Karpas-422 (cell line): Measurements from ENCODE around the gene TIAM2. TPM values are rescaled to one million over a fixed set of nuclear protein-coding genes. Genes with fewer than 3 reads are reported as not detected.

Experiments
- DNase-seq: peaks from one replicate; pipeline ENCODE4 v3.0.0-alpha.2; 2015
- H2AFZ ChIP-seq: fragments of 200-600 bp; sonication (generic); 2 replicates; pipeline ENCODE4 v1.6.1; 2014; ENCODE audit warnings: antibody characterized with exemption, low read length, mixed read lengths
- H3K27ac ChIP-seq: fragments of 200-600 bp; sonication (generic); 2 replicates; pipeline ENCODE4 v1.5.1; 2014; ENCODE audit warnings: mild to moderate bottlenecking, low read length, moderate library complexity
- H3K27me3 ChIP-seq: fragments of 200-600 bp; sonication (generic); 2 replicates; pipeline ENCODE4 v1.6.1; 2014; ENCODE audit warnings: low read length, mixed read lengths
- H3K36me3 ChIP-seq: fragments of 200-600 bp; sonication (generic); 2 replicates; pipeline ENCODE4 v1.6.1; 2014; ENCODE audit warnings: low read length, mixed read lengths; ENCODE audit not compliant: insufficient read depth
- H3K4me1 ChIP-seq: fragments of 200-600 bp; sonication (generic); 2 replicates; pipeline ENCODE4 v1.6.1; 2014; ENCODE audit warnings: mild to moderate bottlenecking, low read length, mixed read lengths
- H3K4me2 ChIP-seq: fragments of 200-600 bp; sonication (generic); 2 replicates; pipeline ENCODE4 v1.6.1; 2014; ENCODE audit warnings: low read length, low read depth, mild to moderate bottlenecking; ENCODE audit not compliant: poor library complexity, severe bottlenecking
- H3K4me3 ChIP-seq: fragments of 200-600 bp; sonication (generic); 2 replicates; pipeline ENCODE4 v1.5.1; 2014; ENCODE audit warnings: mild to moderate bottlenecking, antibody characterized with exemption, low read length, mixed read lengths
- H3K79me2 ChIP-seq: fragments of 200-600 bp; sonication (generic); 2 replicates; pipeline ENCODE4 v1.6.1; 2014; ENCODE audit warnings: mild to moderate bottlenecking, low read length, mixed read lengths
- H3K9ac ChIP-seq: fragments of 200-600 bp; sonication (generic); 2 replicates; pipeline ENCODE4 v1.6.0; 2014; ENCODE audit warnings: low read length
- H3K9me2 ChIP-seq: fragments of 200-600 bp; sonication (generic), shearing (Covaris generic); replicated peaks from 2 replicates; pipeline ENCODE4 v1.6.0; 2014; ENCODE audit warnings: mild to moderate bottlenecking, low read length, moderate library complexity; ENCODE audit not compliant: insufficient read depth
- H3K9me3 ChIP-seq: fragments of 300-700, 200-600 bp; sonication (generic); 2 replicates; pipeline ENCODE4 v1.6.1; 2014; ENCODE audit warnings: low read length, mixed read lengths
- H4K20me1 ChIP-seq: fragments of 200-600 bp; sonication (generic); 2 replicates; pipeline ENCODE4 v1.6.1; 2014; ENCODE audit warnings: mild to moderate bottlenecking, antibody characterized with exemption, low read length, low read depth; ENCODE audit not compliant: insufficient read depth
- total RNA-seq: library from RNA; depleted of rRNA; stranded (reverse); fragments of >200 nt; shearing (Covaris generic); gene quantifications from 2 replicates; pipeline ENCODE4 v1.2.3, GENCODE V29; 2014; ENCODE audit warnings: low replicate concordance

The TIAM2 gene
- total RNA-seq, 1 experiment from 2014 or later, result 9.0 TPM

GRCh38 chr6:155274106-155274505, 279.0 kb downstream of the TIAM2 start:
- Histone ChIP-seq H3K79me2 (peaks cover 65% of the 10 kb centered on the region), H3K9ac (no peak overlapping the region), H4K20me1 (no peaks in the 10 kb centered on the region)

GRCh38 chr6:155274533-155274932, 279.4 kb downstream of the TIAM2 start:
- peaks cover 15% of the 10 kb centered on the region for H3K4me1 ChIP-seq
- no peaks in the 10 kb centered on the region for H3K9me2 ChIP-seq
- no peaks in the 10 kb centered on the region for H3K9me3 ChIP-seq
- no peaks in the 10 kb centered on the region for H3K27me3 ChIP-seq
- DNase-seq, result no peak
- H4K20me1 ChIP-seq, result no peaks in the 10 kb centered on the region
- peaks cover 26% of the 10 kb centered on the region for H3K36me3 ChIP-seq
- H3K4me3 ChIP-seq, result no peak overlapping the region
- H3K27ac ChIP-seq, result no peak overlapping the region
- no peak overlapping the region for H3K9ac ChIP-seq
- H2AFZ ChIP-seq, result no peak overlapping the region
- H3K4me2 ChIP-seq, result no peak overlapping the region
- peaks cover 69% of the 10 kb centered on the region for H3K79me2 ChIP-seq

More at GRCh38 chr6:155274106-155274505, 279.0 kb downstream of the TIAM2 start:
- Histone ChIP-seq H3K4me1 (peaks cover 15% of the 10 kb centered on the region), H3K9me2 (no peaks in the 10 kb centered on the region), H3K27me3 (no peaks in the 10 kb centered on the region), H3K27ac (no peak overlapping the region), H3K4me2 (no peak overlapping the region), H3K4me3 (no peak overlapping the region), H3K9me3 (no peaks in the 10 kb centered on the region), H3K36me3 (peaks cover 26% of the 10 kb centered on the region), H2AFZ (no peak overlapping the region)
- DNase-seq, result no peak

GRCh38 chr6:155275808-155276480, 280.8 kb downstream of the TIAM2 start:
- peaks cover 17% of the 10 kb centered on the region; the same call in 1 of the 2 replicates for H3K36me3 ChIP-seq
- H3K9ac ChIP-seq, result no peak overlapping the region
- no peak overlapping the region for H3K4me2 ChIP-seq
- no peak overlapping the region for H2AFZ ChIP-seq
- no peaks in the 10 kb centered on the region for H3K9me2 ChIP-seq
- H3K9me3 ChIP-seq, result no peaks in the 10 kb centered on the region
- H4K20me1 ChIP-seq, result no peaks in the 10 kb centered on the region
- no peak overlapping the region for H3K4me3 ChIP-seq
- peaks cover 15% of the 10 kb centered on the region for H3K4me1 ChIP-seq
- no peak overlapping the region for H3K27ac ChIP-seq
- no peak for DNase-seq
- peaks cover 67% of the 10 kb centered on the region for H3K79me2 ChIP-seq
- no peaks in the 10 kb centered on the region for H3K27me3 ChIP-seq

- peaks cover 67% of the 10 kb centered on the region for H3K79me2 ChIP-seq
- H3K4me3 ChIP-seq, result no peak overlapping the region
- DNase-seq, result no peak
- H3K9me3 ChIP-seq, result no peaks in the 10 kb centered on the region
- H3K27me3 ChIP-seq, result no peaks in the 10 kb centered on the region
- no peak overlapping the region for H3K27ac ChIP-seq
- no peaks in the 10 kb centered on the region for H4K20me1 ChIP-seq
- no peak overlapping the region for H3K4me2 ChIP-seq
- peaks cover 17% of the 10 kb centered on the region; the same call in 1 of the 2 replicates for H3K36me3 ChIP-seq
- H3K9ac ChIP-seq, result no peak overlapping the region
- H3K4me1 ChIP-seq, result peaks cover 15% of the 10 kb centered on the region
- H3K9me2 ChIP-seq, result no peaks in the 10 kb centered on the region
- H2AFZ ChIP-seq, result no peak overlapping the region
Measured at GRCh38 chr6:155276638-155277037, 281.5 kb downstream of the TIAM2 start.

- Histone ChIP-seq H2AFZ (no peak overlapping the region), H3K36me3 (peaks cover 27% of the 10 kb centered on the region), H3K79me2 (peaks cover 65% of the 10 kb centered on the region), H3K9me2 (no peaks in the 10 kb centered on the region), H3K27ac (no peak overlapping the region), H3K9me3 (no peaks in the 10 kb centered on the region), H3K4me2 (no peak overlapping the region), H3K4me1 (peaks cover 10% of the 10 kb centered on the region), H3K4me3 (no peak overlapping the region), H4K20me1 (no peaks in the 10 kb centered on the region), H3K27me3 (no peaks in the 10 kb centered on the region), H3K9ac (no peak overlapping the region)
- no peak for DNase-seq
Measured at GRCh38 chr6:155278319-155279049, 283.4 kb downstream of the TIAM2 start.

GRCh38 chr6:155284775-155285174, 289.7 kb downstream of the TIAM2 start:
- Histone ChIP-seq H3K27ac (no peak overlapping the region), H2AFZ (no peak overlapping the region), H3K9ac (no peak overlapping the region), H3K9me2 (no peaks in the 10 kb centered on the region), H3K27me3 (no peaks in the 10 kb centered on the region), H3K79me2 (peaks cover 76% of the 10 kb centered on the region), H3K36me3 (peaks cover 46% of the 10 kb centered on the region), H3K9me3 (no peaks in the 10 kb centered on the region), H4K20me1 (no peaks in the 10 kb centered on the region), H3K4me1 (no peaks in the 10 kb centered on the region), H3K4me2 (no peak overlapping the region), H3K4me3 (no peak overlapping the region)
- no peak for DNase-seq

GRCh38 chr6:155287762-155288161, 292.6 kb downstream of the TIAM2 start:
- Histone ChIP-seq H3K79me2 (peaks cover 79% of the 10 kb centered on the region), H4K20me1 (no peaks in the 10 kb centered on the region), H3K36me3 (peaks cover 61% of the 10 kb centered on the region), H3K4me3 (no peak overlapping the region), H3K4me2 (no peak overlapping the region), H3K9me2 (no peaks in the 10 kb centered on the region), H3K9me3 (no peaks in the 10 kb centered on the region), H2AFZ (no peak overlapping the region), H3K9ac (no peak overlapping the region), H3K27ac (no peak overlapping the region), H3K4me1 (no peaks in the 10 kb centered on the region), H3K27me3 (no peaks in the 10 kb centered on the region)
- no peak for DNase-seq

GRCh38 chr6:155290491-155290890, 295.4 kb downstream of the TIAM2 start:
- Histone ChIP-seq H3K27me3 (no peaks in the 10 kb centered on the region), H3K36me3 (peaks cover 57% of the 10 kb centered on the region), H3K9me3 (no peaks in the 10 kb centered on the region), H2AFZ (no peak overlapping the region), H4K20me1 (no peaks in the 10 kb centered on the region), H3K79me2 (peaks cover 78% of the 10 kb centered on the region), H3K9me2 (no peaks in the 10 kb centered on the region), H3K27ac (no peak overlapping the region), H3K4me2 (no peak overlapping the region), H3K4me1 (no peaks in the 10 kb centered on the region), H3K4me3 (no peak overlapping the region), H3K9ac (no peak overlapping the region)
- no peak for DNase-seq
